Measurements from ENCODE around the gene PPT1.

The PPT1 gene

DNA sequence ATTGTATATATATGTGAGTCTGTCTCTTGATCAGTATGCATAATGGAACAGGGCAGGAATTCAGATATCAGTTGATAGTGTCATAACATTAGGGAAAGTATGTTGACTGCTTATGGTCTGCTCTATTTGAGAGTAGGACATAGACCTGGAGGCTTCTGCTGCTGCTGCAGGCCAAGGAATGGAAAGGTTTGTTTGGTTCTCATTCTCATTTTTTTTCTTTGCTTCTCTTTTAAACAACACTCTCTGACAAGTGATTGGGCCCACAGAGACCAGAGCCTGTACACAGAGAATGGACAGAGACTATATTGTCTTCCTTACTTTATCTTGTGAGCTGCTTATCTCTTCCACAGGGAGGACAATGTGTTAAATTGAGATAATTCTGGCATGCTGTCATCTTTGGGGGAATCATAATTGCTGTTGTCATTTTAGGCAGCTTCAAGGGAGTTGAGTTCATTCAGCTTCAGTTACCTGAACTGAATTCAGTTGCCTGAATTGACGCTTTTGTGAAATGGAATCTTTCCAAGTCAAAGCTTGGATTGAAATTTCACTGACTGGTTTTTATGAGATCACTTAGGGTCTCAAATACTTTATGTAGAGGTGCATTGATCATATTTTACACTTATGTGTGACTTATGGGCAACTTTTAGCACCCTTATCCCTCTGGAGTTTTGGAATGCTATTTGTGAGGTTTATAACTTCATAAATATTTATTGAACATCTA lies 39.6 kb downstream of the PPT1 start:
- no peak for TF ChIP-seq TAF1 (IDR thresholded peaks at IDR 0.05; ENCODE audit: borderline replicate concordance, insufficient read depth, low read length)
- no peak for TF ChIP-seq REST (IDR thresholded peaks at IDR 0.05; ENCODE audit: insufficient read depth in 1 of 2, low read depth in 2 of 2, low read length in 2 of 2)
- no peak for TF ChIP-seq SIN3A (IDR thresholded peaks at IDR 0.05; ENCODE audit: borderline replicate concordance, insufficient read depth, low read length)
- TF ChIP-seq POLR2AphosphoS5 (IDR thresholded peaks at IDR 0.05; ENCODE audit: low read depth, low read length): no peak
- TF ChIP-seq FOXP2 (optimal IDR thresholded peaks at IDR 0.05; ENCODE audit: borderline replicate concordance, extremely low read depth, extremely low read length, insufficient read depth): no peak

DNA sequence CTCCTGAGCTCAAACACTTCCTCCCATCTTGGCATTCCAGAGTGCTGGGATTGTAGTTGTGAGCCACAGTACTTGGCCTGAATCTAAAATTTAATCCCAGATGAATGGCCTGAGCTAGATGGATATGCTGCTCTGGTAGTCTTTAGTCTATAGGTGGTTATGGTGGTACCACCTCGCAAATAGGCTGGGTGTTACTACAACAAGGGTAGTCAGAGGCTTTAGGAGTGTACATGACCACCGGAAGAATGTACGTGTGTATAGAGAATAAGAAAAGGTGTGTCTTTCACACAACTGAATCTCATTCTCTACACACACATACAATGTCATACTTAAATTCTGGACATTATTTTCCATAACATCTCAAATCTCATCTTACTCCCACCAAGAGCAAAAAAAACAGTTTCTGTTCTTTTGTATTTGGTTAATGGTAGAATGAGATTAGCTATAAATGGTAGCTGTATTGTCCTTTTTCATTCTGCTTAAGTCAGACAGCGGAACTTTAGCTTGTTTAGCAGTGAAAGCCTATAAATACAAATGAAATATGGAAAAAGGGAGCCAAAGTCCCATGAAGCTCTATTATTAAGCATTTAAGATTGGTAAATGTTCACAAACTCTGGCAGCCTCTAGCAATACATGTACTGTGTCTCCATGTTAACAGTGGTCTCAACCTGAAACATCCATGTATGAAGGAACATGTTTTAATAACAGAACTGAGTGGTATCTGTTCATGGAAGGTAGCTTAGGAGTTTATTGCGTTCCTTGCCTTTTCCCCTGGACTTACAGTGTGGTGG lies 40.3 kb downstream of the PPT1 start:
- no peak for TF ChIP-seq REST (IDR thresholded peaks at IDR 0.05; ENCODE audit: insufficient read depth in 1 of 2, low read depth in 2 of 2, low read length in 2 of 2)
- no peak for TF ChIP-seq POLR2AphosphoS5 (IDR thresholded peaks at IDR 0.05; ENCODE audit: low read depth, low read length)
- no peak for TF ChIP-seq FOXP2 (optimal IDR thresholded peaks at IDR 0.05; ENCODE audit: borderline replicate concordance, extremely low read depth, extremely low read length, insufficient read depth)
- TF ChIP-seq TAF1 (IDR thresholded peaks at IDR 0.05; ENCODE audit: borderline replicate concordance, insufficient read depth, low read length): no peak
- TF ChIP-seq SIN3A (IDR thresholded peaks at IDR 0.05; ENCODE audit: borderline replicate concordance, insufficient read depth, low read length): no peak

DNA sequence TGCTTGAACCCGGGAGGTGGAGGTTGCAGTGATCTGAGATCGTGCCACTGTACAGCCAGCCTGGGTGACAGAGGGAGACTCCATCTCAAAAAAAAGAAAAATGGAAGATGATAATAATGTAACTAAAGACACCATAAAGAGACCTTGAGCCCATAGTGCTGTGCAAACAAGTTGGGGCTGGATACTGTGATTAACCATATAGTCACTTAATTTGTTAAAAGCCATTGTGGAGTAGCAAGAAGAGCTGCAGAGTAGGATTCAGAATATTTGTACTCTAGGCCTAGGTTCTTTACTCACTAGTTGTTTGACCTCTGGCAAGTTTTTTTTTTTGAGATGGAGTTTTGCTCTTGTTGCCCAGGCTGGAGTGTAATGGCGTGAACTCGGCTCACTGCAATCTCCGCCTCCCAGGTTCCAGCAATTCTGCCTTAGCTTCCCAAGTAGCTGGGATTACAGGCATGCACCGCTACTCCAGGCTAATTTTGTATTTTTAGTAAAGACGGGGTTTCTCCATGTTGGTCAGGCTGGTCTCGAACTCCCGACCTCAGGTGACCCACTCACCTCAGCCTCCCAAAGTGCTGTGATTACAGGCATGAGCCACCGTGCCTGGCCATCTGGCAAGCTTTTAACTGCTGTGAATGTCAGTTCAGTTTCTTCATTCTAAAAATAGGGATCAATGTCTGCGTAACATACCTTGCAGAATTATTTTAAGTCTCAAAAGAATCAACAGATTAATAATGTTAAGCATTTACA lies 43.7 kb downstream of the PPT1 start:
- TF ChIP-seq TAF1 (IDR thresholded peaks at IDR 0.05; ENCODE audit: borderline replicate concordance, insufficient read depth, low read length) (no peak), FOXP2 (optimal IDR thresholded peaks at IDR 0.05; ENCODE audit: borderline replicate concordance, extremely low read depth, extremely low read length, insufficient read depth) (no peak), SIN3A (IDR thresholded peaks at IDR 0.05; ENCODE audit: borderline replicate concordance, insufficient read depth, low read length) (no peak), REST (IDR thresholded peaks at IDR 0.05; ENCODE audit: insufficient read depth in 1 of 2, low read depth in 2 of 2, low read length in 2 of 2) (no peak), POLR2AphosphoS5 (IDR thresholded peaks at IDR 0.05; ENCODE audit: low read depth, low read length) (no peak)

- TF ChIP-seq REST (IDR thresholded peaks at IDR 0.05; ENCODE audit: insufficient read depth in 1 of 2, low read depth in 2 of 2, low read length in 2 of 2) (no peak), SIN3A (IDR thresholded peaks at IDR 0.05; ENCODE audit: borderline replicate concordance, insufficient read depth, low read length) (no peak)
Measured at GRCh38 chr1:40050863-40051262, 46.2 kb downstream of the PPT1 start.

Data from PFSK-1 (cell line).